Tibial nerve (tissue), 4 donors: ENCODE data around the gene C2orf92. TPM values are rescaled to one million over a fixed set of nuclear protein-coding genes. Genes with fewer than 3 reads are reported as not detected.
"Not testable (repeated sequence)": the region's sequence is repeated elsewhere in the genome, so short reads cannot be mapped to it uniquely, and the experiment has no call there.

Source experiments
- DNase-seq, 2 donors: peaks; one replicate each; pipeline ENCODE4 v3.0.0-alpha.2; 2019; ENCODE audit warnings: low spot score in 2 of 2
- H3K27ac ChIP-seq, 4 donors: fragments of 200-600 bp; sonication (generic) in 3 of 4; one replicate each; pipeline ENCODE4 v1.5.1; 2017 to 2019; ENCODE audit warnings: mild to moderate bottlenecking in 1 of 4
- H3K27me3 ChIP-seq, 2 donors: fragments of 200-600 bp; sonication (generic) in 1 of 2; one replicate each; pipeline versions ENCODE4 v1.5.1 to v1.6.0; 2017 to 2019
- H3K36me3 ChIP-seq, 3 donors: fragments of 200-600 bp; sonication (generic); one replicate each; pipeline ENCODE4 v1.5.1; 2018 to 2019
- H3K4me1 ChIP-seq, 4 donors: fragments of 200-600 bp; sonication (generic) in 3 of 4; one replicate each; pipeline ENCODE4 v1.5.1; 2017 to 2019
- H3K4me3 ChIP-seq, 4 donors: fragments of 200-600 bp; sonication (generic) in 3 of 4; one replicate each; pipeline ENCODE4 v1.5.1; 2017 to 2019; ENCODE audit warnings: mild to moderate bottlenecking in 1 of 4, moderate library complexity in 1 of 4
- H3K9me3 ChIP-seq, 4 donors: fragments of 200-600 bp; sonication (generic) in 3 of 4; one replicate each; pipeline ENCODE4 v1.5.1; 2017 to 2019
- EP300 ChIP-seq, 2 donors: sonication (generic); formaldehyde crosslinking; IDR thresholded peaks; one replicate each; pipeline ENCODE4 v1.6.1; 2017; ENCODE audit warnings: antibody characterized with exemption in 2 of 2, mild to moderate bottlenecking in 1 of 2
- POLR2A ChIP-seq, 2 donors: fragments of 450-650 bp; IDR thresholded peaks; one replicate each; pipeline ENCODE4 v1.6.1; 2017; ENCODE audit warnings: antibody characterized with exemption in 2 of 2, mild to moderate bottlenecking in 2 of 2, moderate library complexity in 2 of 2
- WGBS, 2 donors: methylation state at CpG; one replicate each; pipeline ENCODE4 v1.1.5; 2018; 5-methylcytosine and 5-hydroxymethylcytosine counted together
- total RNA-seq, 4 donors: library from RNA; depleted of rRNA; stranded (reverse); fragments of >200 nt; gene quantifications; one replicate each; pipeline ENCODE4 v1.1.0, GENCODE V29; 2016
- TF ChIP-seq, protein P1 (sequence below), 5 experiments: fragments of 200-600 bp in 3 of 5; fragments of 450-650 bp in 2 of 5; sonication (generic) in 3 of 5; IDR thresholded peaks; one replicate each; pipeline ENCODE4 v1.5.1; 2016 to 2019; ENCODE audit warnings: antibody characterized with exemption in 5 of 5, mild to moderate bottlenecking in 3 of 5, moderate library complexity in 2 of 5

Gene C2orf92
- total RNA-seq, 4 donors from 2014 or later, result 4.5 to 65.1 (median 11.6) TPM

- Histone ChIP-seq H3K27ac (no peak overlapping the region), H3K9me3 (no peaks in the 10 kb centered on the region), H3K27me3 (no peaks in the 10 kb centered on the region), H3K4me1 (no peaks in the 10 kb centered on the region), H3K4me3 (no peak overlapping the region), H3K36me3 (no peaks in the 10 kb centered on the region)
- TF ChIP-seq, protein P1, sequence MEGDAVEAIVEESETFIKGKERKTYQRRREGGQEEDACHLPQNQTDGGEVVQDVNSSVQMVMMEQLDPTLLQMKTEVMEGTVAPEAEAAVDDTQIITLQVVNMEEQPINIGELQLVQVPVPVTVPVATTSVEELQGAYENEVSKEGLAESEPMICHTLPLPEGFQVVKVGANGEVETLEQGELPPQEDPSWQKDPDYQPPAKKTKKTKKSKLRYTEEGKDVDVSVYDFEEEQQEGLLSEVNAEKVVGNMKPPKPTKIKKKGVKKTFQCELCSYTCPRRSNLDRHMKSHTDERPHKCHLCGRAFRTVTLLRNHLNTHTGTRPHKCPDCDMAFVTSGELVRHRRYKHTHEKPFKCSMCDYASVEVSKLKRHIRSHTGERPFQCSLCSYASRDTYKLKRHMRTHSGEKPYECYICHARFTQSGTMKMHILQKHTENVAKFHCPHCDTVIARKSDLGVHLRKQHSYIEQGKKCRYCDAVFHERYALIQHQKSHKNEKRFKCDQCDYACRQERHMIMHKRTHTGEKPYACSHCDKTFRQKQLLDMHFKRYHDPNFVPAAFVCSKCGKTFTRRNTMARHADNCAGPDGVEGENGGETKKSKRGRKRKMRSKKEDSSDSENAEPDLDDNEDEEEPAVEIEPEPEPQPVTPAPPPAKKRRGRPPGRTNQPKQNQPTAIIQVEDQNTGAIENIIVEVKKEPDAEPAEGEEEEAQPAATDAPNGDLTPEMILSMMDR (IDR thresholded peaks at IDR 0.05), result no peak
- TF ChIP-seq EP300 (IDR thresholded peaks at IDR 0.05) (no peak), POLR2A (IDR thresholded peaks at IDR 0.05) (no peak)
- 62 to 69% methylated on average over 11 of the region's 11 CpGs for WGBS, 2 donors
- DNase-seq, result no peak
These were observed 37.3 kb downstream of the C2orf92 start for GRCh38 chr2:97706708-97707345.

DNA sequence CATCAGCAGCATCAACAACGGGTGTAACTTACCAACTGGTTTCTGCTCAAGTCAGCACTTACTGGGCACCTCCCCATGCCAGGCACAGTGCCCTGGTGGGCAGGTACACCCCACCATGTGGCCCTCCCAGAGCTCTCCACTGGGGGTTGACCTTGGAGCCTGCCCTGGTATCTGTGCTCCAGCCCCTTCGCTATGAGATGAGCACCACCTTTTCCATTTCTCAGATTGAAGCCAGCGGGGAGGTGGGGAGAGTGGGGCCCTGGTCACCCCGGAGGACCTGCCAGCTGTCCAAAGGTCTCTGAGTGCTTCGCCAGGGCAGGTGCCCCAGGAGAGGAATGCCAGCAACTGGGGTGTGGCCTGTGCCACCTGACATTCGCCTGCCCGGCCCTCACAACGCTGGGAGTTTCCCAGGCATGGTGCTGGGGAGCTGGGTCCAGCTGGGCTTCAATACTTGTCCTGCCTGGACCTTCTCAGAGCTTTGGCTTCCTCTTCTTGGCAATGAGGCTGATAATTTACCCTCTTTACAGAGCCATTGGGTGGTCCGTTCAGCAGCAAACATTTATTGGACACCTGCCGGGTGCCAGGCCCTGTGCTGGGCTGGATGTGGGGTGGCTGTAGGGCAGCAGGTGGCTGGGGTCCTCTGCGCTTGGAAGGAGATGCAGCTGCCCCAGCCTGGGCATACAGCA is 38.0 kb downstream of the C2orf92 start:
- no peak overlapping the region for H3K4me3 ChIP-seq
- no peaks in the 10 kb centered on the region for H3K4me1 ChIP-seq
- H3K27ac ChIP-seq, result no peak overlapping the region
- TF ChIP-seq EP300 (IDR thresholded peaks at IDR 0.05), result no peak
- no peak for TF ChIP-seq POLR2A (IDR thresholded peaks at IDR 0.05)
- TF ChIP-seq, protein P1 (IDR thresholded peaks at IDR 0.05), result no peak
- H3K36me3 ChIP-seq, result no peaks in the 10 kb centered on the region
- 82 to 83% methylated on average over 9 to 10 of the region's 11 CpGs for WGBS, 2 donors
- no peak for DNase-seq
- H3K9me3 ChIP-seq, result no peaks in the 10 kb centered on the region
- H3K27me3 ChIP-seq, result no peaks in the 10 kb centered on the region

DNA sequence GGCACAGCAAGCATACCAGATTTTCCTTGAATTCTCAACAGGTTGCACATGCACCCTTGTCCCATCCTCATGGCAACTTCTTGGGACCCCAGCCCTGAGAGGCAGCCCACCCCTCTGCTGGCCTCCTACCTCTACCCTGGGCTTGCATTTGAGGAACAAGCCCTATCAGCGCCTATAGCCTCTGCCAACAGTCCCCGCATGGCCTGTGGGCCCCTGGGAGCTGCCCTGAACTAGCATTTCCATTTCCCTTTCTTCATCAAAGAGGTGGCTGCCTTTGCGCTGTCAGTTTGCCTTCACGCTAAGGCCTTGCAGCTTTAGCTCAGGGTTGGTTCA is 38.5 kb downstream of the C2orf92 start:
- 59 to 81% methylated on average over 4 of the region's 4 CpGs for WGBS, 2 donors
- TF ChIP-seq POLR2A (IDR thresholded peaks at IDR 0.05), result no peak
- TF ChIP-seq, protein P1 (IDR thresholded peaks at IDR 0.05), result no peak
- TF ChIP-seq EP300 (IDR thresholded peaks at IDR 0.05), result no peak
- no peak for DNase-seq

DNA sequence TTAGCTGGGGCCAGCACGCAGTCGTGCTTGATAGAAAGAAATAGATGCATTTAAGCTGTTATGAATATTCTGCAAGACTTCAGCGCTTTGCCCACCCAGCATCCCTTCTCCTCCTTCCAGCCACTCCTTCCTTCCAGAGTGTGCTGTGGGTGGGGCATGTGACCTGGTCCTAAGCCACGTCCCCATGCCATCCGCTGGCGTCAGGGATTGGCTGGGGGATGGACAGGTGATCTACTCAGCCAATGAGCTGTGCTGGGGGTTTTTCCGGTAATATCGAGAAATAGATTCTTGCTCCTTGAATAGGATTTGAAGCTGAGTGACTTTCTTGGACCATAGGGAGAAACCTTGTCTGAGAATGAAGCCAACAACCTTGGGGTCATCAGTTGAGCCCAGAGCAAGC is 39.1 kb downstream of the C2orf92 start:
- no peaks in the 10 kb centered on the region for H3K36me3 ChIP-seq
- H3K4me1 ChIP-seq, result no peaks in the 10 kb centered on the region
- no peak overlapping the region for H3K27ac ChIP-seq
- no peak overlapping the region for H3K4me3 ChIP-seq
- H3K27me3 ChIP-seq, result no peaks in the 10 kb centered on the region
- DNase-seq, result no peak
- no peak for TF ChIP-seq POLR2A (IDR thresholded peaks at IDR 0.05)
- TF ChIP-seq, protein P1 (IDR thresholded peaks at IDR 0.05), result no peak
- no peak for TF ChIP-seq EP300 (IDR thresholded peaks at IDR 0.05)
- H3K9me3 ChIP-seq, result no peaks in the 10 kb centered on the region
- WGBS, 2 donors, result 84 to 86% methylated on average over 8 of the region's 8 CpGs

More for the DNA sequence above, 38.5 kb downstream of the C2orf92 start:
- Histone ChIP-seq H3K4me3 (no peak overlapping the region), H3K36me3 (no peaks in the 10 kb centered on the region), H3K27me3 (no peaks in the 10 kb centered on the region), H3K4me1 (no peaks in the 10 kb centered on the region), H3K27ac (no peak overlapping the region), H3K9me3 (no peaks in the 10 kb centered on the region)

- Histone ChIP-seq H3K4me3 (no peak overlapping the region), H3K36me3 (no peaks in the 10 kb centered on the region), H3K27me3 (no peaks in the 10 kb centered on the region), H3K4me1 (no peaks in the 10 kb centered on the region), H3K9me3 (no peaks in the 10 kb centered on the region), H3K27ac (no peak overlapping the region)
- TF ChIP-seq EP300 (IDR thresholded peaks at IDR 0.05), result no peak
- no peak for TF ChIP-seq POLR2A (IDR thresholded peaks at IDR 0.05)
- TF ChIP-seq, protein P1 (IDR thresholded peaks at IDR 0.05), result no peak
- DNase-seq, result no peak
- WGBS, 2 donors, result 75 to 80% methylated on average over 6 of the region's 6 CpGs
These were observed 41.8 kb downstream of the C2orf92 start for GRCh38 chr2:97711394-97711711.

DNA sequence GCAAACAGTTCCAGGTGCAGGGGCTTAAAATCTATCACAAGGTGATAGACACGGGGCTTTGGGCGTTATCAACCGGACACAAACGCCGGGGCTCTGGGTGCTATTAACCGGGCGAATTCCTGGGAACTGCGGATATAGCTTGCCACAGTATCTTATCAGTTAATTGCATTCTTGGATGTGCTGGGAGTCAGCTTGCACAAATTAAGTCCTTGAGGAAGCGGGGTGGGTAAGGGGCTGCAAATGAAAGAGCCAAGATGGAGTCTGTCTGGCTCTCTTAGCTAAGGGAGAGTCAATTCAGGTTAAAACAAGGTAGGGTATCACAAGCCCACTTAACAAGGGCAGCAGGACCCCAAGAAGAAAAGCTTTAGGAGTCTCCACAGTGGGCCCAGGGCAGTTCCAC is 42.7 kb downstream of the C2orf92 start:
- not testable (repeated sequence) for H3K4me3 ChIP-seq, H3K4me1 ChIP-seq, H3K36me3 ChIP-seq, H3K27me3 ChIP-seq, DNase-seq, H3K9me3 ChIP-seq, H3K27ac ChIP-seq
- 67 to 76% methylated on average over 9 of the region's 9 CpGs for WGBS, 2 donors
